Measurements from ENCODE around the gene SERBP1. TPM values are rescaled to one million over a fixed set of nuclear protein-coding genes. Genes with fewer than 3 reads are reported as not detected.

Gene SERBP1
- total RNA-seq, 1 experiment from 2014 or later: 312 TPM

GRCh38 chr1:67429528-67430357 is 459 bp downstream of the SERBP1 start:
- Histone ChIP-seq H3K27ac (peak overlapping the region; percentile 88), H2AFZ (no peak overlapping the region), H3K4me1 (replicated peaks; ENCODE audit: insufficient read depth) (peaks cover 34% of the 10 kb centered on the region), H3K9me2 (ENCODE audit: insufficient read depth) (no peaks in the 10 kb centered on the region), H3K9me3 (ENCODE audit: insufficient read depth, low read depth) (no peaks in the 10 kb centered on the region), H3K27me3 (ENCODE audit: insufficient read depth, low read depth) (no peaks in the 10 kb centered on the region), H3K36me3 (ENCODE audit: low read depth) (peaks cover 42% of the 10 kb centered on the region), H4K20me1 (ENCODE audit: insufficient read depth) (peaks cover 48% of the 10 kb centered on the region), H3K4me3 (peak overlapping the region; percentile 78), H3F3A (ENCODE audit: insufficient read depth, low read depth) (peaks cover 17% of the 10 kb centered on the region; the same call in 1 of the 2 replicates), H3K79me2 (ENCODE audit: low read depth) (peaks cover 55% of the 10 kb centered on the region), H3K4me2 (peak overlapping the region; percentile 98)
- ChIA-PET POLR2A (ENCODE audit: unreplicated experiment) (interaction anchor here (0.6 to 0.9 kb wide), 4 partner anchors 11 to 1891 kb away, joined by 3 to 5 read pairs (median 4); no protein-coding TSS in a partner anchor), CTCF (interaction anchor here (0.6 kb wide), 1 partner anchor 78 kb away, joined by 6 read pairs; no protein-coding TSS in a partner anchor)
- no peak for TF ChIP-seq EZH2 (IDR thresholded peaks at IDR 0.05; ENCODE audit: low read depth)
- TF ChIP-seq CTCF (conservative IDR thresholded peaks at IDR 0.05): no peak
- peak in 1 of 2 experiments; percentile 26 for DNase-seq
- BruUV-seq (replicated peaks): TSS peak; percentile 38
- intact Hi-C loops (cut with micrococcal nuclease; ENCODE audit: unreplicated experiment): loop anchor here (1.0 to 10.0 kb wide), 8 partner anchors 48 to 497 kb away; partner anchors contain the start of genes GADD45A and GNG12

GRCh38 chr1:67429011-67429527 is 1.1 kb downstream of the SERBP1 start:
- CTCF ChIA-PET: no interaction called here
- Histone ChIP-seq H3K4me1 (replicated peaks; ENCODE audit: insufficient read depth) (peaks cover 34% of the 10 kb centered on the region), H3K4me2 (peak overlapping the region; percentile 98), H3K4me3 (peak overlapping the region; percentile 78), H4K20me1 (ENCODE audit: insufficient read depth) (peaks cover 55% of the 10 kb centered on the region), H3K79me2 (ENCODE audit: low read depth) (peaks cover 62% of the 10 kb centered on the region), H3K27ac (peak overlapping the region; percentile 88), H3K9me2 (ENCODE audit: insufficient read depth) (no peaks in the 10 kb centered on the region), H3K36me3 (ENCODE audit: low read depth) (peaks cover 48% of the 10 kb centered on the region), H2AFZ (no peak overlapping the region), H3K27me3 (ENCODE audit: insufficient read depth, low read depth) (no peaks in the 10 kb centered on the region), H3F3A (ENCODE audit: insufficient read depth, low read depth) (peaks cover 17% of the 10 kb centered on the region; the same call in 1 of the 2 replicates), H3K9me3 (ENCODE audit: insufficient read depth, low read depth) (no peaks in the 10 kb centered on the region)
- BruUV-seq (replicated peaks): no TSS peak
- intact Hi-C loops (cut with micrococcal nuclease; ENCODE audit: unreplicated experiment): no loop called here
- no peak for TF ChIP-seq CTCF (conservative IDR thresholded peaks at IDR 0.05)
- no peak for TF ChIP-seq EZH2 (IDR thresholded peaks at IDR 0.05; ENCODE audit: low read depth)
- POLR2A ChIA-PET (ENCODE audit: unreplicated experiment): interaction anchor here (0.6 kb wide), 1 partner anchor 50 kb away, joined by 5 read pairs; no protein-coding TSS in a partner anchor
- DNase-seq: peak in 1 of 2 experiments; percentile 8

GRCh38 chr1:67427947-67428346 is 2.3 kb downstream of the SERBP1 start:
- POLR2A ChIA-PET (ENCODE audit: unreplicated experiment): interaction anchor here (0.6 to 0.7 kb wide), 3 partner anchors 28 to 410 kb away, joined by 4 to 7 read pairs (median 5); no protein-coding TSS in a partner anchor
- Histone ChIP-seq H2AFZ (no peak overlapping the region), H3K36me3 (ENCODE audit: low read depth) (peaks cover 60% of the 10 kb centered on the region), H4K20me1 (ENCODE audit: insufficient read depth) (peaks cover 66% of the 10 kb centered on the region), H3K4me2 (peak overlapping the region; percentile 98), H3K4me3 (peak overlapping the region; percentile 78), H3F3A (ENCODE audit: insufficient read depth, low read depth) (peaks cover 17% of the 10 kb centered on the region; the same call in 1 of the 2 replicates), H3K4me1 (replicated peaks; ENCODE audit: insufficient read depth) (peaks cover 34% of the 10 kb centered on the region), H3K27ac (no peak overlapping the region), H3K27me3 (ENCODE audit: insufficient read depth, low read depth) (no peaks in the 10 kb centered on the region), H3K9me2 (ENCODE audit: insufficient read depth) (no peaks in the 10 kb centered on the region), H3K79me2 (ENCODE audit: low read depth) (peaks cover 73% of the 10 kb centered on the region), H3K9me3 (ENCODE audit: insufficient read depth, low read depth) (no peaks in the 10 kb centered on the region)
- DNase-seq: no peak
- no TSS peak for BruUV-seq (replicated peaks)
- no peak for TF ChIP-seq EZH2 (IDR thresholded peaks at IDR 0.05; ENCODE audit: low read depth)
- no peak for TF ChIP-seq CTCF (conservative IDR thresholded peaks at IDR 0.05)
- intact Hi-C loops (cut with micrococcal nuclease; ENCODE audit: unreplicated experiment): no loop called here
- CTCF ChIA-PET: no interaction called here
